Measurements from ENCODE around the gene MRI1.
A peak's percentile ranks its signal among the peaks of the same experiment; 100 is the strongest.
"Not testable (repeated sequence)": the region's sequence is repeated elsewhere in the genome, so short reads cannot be mapped to it uniquely, and the experiment has no call there.

MRI1 gene

DNA sequence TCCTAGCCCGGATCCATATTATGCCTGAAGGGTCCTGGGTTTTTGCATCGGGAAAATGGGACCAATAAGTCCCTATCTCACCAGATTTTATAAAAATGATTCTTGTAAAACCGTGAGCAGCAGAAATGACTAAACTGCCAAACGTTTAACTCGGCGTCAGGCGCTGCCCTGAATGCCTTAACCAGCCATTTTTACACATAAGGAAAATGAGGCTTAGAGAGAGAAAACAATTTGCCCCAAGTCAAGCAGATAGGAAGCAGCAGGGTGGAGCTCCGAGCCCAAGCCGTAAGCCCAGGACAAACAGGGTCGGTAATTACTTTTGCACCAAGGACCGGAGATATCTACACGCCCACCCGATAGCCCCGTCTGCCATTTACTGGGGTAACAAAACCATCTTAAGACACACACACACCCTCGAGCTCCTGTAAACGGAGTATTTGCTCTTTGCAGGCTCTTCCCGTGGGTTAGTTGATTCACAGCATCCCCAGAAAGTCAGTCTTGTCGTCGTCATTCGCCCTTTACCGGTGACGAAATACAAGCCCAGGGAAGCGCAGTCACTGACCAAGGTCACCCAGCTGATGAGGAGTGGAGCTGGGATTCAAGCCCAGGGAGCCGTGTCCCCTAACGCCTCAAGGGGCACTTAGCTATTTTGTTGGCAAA lies 16.0 kb upstream of the MRI1 start:
- intact Hi-C loops (cut with DNase I; ENCODE audit: low total_unique reads) = no loop called here
- H3K4me3 ChIP-seq = peak overlapping the region; percentile 83 to 95
- H3K27me3 ChIP-seq = no peaks in the 10 kb centered on the region
- H3K27ac ChIP-seq = peak overlapping the region; percentile 93 to 94
- TF ChIP-seq, protein P1, sequence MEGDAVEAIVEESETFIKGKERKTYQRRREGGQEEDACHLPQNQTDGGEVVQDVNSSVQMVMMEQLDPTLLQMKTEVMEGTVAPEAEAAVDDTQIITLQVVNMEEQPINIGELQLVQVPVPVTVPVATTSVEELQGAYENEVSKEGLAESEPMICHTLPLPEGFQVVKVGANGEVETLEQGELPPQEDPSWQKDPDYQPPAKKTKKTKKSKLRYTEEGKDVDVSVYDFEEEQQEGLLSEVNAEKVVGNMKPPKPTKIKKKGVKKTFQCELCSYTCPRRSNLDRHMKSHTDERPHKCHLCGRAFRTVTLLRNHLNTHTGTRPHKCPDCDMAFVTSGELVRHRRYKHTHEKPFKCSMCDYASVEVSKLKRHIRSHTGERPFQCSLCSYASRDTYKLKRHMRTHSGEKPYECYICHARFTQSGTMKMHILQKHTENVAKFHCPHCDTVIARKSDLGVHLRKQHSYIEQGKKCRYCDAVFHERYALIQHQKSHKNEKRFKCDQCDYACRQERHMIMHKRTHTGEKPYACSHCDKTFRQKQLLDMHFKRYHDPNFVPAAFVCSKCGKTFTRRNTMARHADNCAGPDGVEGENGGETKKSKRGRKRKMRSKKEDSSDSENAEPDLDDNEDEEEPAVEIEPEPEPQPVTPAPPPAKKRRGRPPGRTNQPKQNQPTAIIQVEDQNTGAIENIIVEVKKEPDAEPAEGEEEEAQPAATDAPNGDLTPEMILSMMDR (IDR thresholded peaks at IDR 0.05) = no peak
- DNase-seq = no peak
- peaks cover 17 to 26% (median 23%) of the 10 kb centered on the region in 3 donors for H3K36me3 ChIP-seq
- no peaks in the 10 kb centered on the region for H3K9me3 ChIP-seq
- peaks cover 0 to 23% (median 11%) of the 10 kb centered on the region in 4 donors for H3K4me1 ChIP-seq

DNA sequence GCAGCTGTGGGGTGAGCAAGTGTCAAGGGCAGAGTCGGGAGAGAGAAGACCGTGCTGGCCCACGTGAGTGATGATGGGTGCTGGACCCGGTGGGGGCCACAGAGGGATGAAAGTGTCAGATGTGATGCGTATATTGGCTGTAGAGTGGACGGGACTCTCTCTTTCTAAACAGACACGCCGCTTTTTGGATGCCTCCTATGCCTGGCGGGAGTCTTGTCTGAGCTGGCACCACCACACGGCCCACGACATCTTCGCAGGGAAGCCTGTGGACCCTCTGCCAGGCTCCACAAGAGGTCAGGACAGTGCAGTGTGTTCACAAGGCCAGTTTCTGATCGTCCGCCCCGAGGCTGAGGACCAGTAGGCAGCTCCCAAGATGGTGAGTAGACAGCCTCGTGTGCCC lies 12.9 kb upstream of the MRI1 start:
- TF ChIP-seq, protein P1 (IDR thresholded peaks at IDR 0.05) = no peak
- DNase-seq = no peak
- intact Hi-C loops (cut with DNase I; ENCODE audit: low total_unique reads) = no loop called here
- Histone ChIP-seq H3K9me3 (no peaks in the 10 kb centered on the region), H3K27me3 (no peaks in the 10 kb centered on the region), H3K27ac (no peak overlapping the region), H3K4me1 (peaks cover 0 to 23% (median 11%) of the 10 kb centered on the region in 4 donors), H3K36me3 (peaks cover 47 to 58% (median 55%) of the 10 kb centered on the region in 3 donors), H3K4me3 (no peak overlapping the region)

DNA sequence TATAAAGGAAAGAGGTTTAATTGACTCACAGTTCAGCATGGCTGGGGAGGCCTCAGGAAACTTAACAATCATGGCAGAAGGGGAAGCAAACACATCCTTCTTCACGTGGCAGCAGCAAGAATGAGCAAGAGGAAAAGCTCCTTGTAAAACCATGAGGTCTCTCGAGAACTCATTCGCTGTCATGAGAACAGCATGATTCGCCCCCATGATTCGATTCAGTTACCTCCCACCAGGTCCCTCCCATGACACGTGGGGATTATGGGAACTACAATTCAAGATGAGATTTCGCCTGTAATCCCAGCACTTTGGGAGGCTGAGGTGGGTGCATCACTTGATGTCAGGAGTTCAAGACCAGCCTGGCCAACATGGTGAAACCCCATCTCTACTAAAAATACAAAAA lies 10.7 kb upstream of the MRI1 start:
- DNase-seq; H3K27me3 ChIP-seq; H3K9me3 ChIP-seq; intact Hi-C loops (cut with DNase I; ENCODE audit: low total_unique reads); H3K4me3 ChIP-seq; H3K27ac ChIP-seq: not testable (repeated sequence)
- H3K4me1 ChIP-seq = peaks cover 0 to 18% (median 6%) of the 10 kb centered on the region in 4 donors
- peaks cover 69 to 80% (median 77%) of the 10 kb centered on the region in 3 donors for H3K36me3 ChIP-seq

DNA sequence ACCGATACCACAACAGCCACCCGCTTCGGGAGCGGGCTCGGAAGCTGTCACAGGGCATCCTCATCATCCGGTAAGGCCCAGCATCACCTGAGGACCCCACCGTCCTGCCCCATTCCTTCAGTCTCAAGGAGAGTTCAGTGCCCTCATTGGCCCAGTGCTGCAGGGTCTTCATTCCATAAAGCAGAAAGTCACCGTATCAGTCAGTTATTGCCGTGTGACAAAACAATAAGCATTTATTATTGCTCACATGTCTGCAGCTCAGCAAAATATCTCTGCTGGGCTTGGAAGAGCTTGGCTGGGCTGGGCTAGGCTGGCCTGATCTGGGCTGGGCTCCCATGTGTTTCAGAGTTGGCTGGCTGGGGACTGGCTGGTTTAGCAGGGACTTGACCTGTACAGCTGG lies 8.1 kb upstream of the MRI1 start:
- Histone ChIP-seq H3K4me3 (no peak overlapping the region), H3K27ac (no peak overlapping the region), H3K36me3 (peaks cover 94 to 100% (median 100%) of the 10 kb centered on the region in 3 donors), H3K9me3 (no peaks in the 10 kb centered on the region), H3K4me1 (no peaks in the 10 kb centered on the region), H3K27me3 (no peaks in the 10 kb centered on the region)
- intact Hi-C loops (cut with DNase I; ENCODE audit: low total_unique reads) = no loop called here
- TF ChIP-seq, protein P1 (IDR thresholded peaks at IDR 0.05) = no peak
- DNase-seq = no peak

DNA sequence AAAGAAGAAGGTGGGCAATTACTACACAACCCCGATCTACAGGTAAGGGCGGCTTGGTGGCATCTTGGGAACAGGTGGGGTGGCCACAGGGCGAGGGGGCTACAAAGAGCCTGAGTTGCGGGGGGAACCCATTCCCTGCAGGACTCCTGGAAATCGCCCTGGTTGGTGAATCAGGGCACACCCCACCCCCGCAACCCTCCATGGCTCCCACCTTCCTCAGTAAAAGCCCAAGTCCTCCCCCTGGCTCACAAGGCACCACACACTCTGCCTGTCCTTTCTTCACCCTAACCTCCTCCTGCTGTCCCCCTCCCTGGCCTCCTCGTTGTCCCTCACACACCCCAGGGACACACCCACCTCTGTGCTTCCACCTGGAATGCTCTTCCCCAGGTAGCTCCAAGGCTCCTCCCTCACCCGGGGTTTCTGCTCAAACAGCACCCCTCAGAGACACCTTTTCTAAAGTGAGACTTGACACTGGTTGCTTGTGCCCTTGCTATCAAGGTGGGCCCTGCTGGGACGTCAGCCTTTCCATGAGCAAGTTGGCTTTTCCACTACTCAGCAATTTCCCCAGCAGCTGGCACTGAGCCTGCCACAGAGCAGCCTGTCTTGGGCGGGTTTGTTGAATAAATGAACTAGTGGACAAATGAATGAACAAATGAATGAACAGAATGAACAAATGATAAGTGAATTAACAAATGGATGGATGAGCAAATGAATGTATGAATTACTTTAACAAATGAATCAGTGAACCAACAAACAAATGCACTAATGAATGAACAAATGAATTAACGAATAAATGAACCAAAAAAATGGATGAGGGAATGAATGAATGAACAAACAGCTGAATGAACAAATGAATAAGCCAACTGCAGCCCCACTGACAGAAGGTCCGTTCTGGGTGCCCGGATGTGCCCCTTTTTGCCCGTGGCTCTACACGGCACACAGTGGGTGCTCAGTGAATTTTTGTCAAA lies 6.2 kb upstream of the MRI1 start:
- Histone ChIP-seq H3K4me3 (no peak overlapping the region), H3K9me3 (no peaks in the 10 kb centered on the region), H3K4me1 (no peaks in the 10 kb centered on the region), H3K27ac (no peak overlapping the region), H3K27me3 (no peaks in the 10 kb centered on the region), H3K36me3 (peaks cover 95 to 100% (median 100%) of the 10 kb centered on the region in 3 donors)
- DNase-seq = no peak
- intact Hi-C loops (cut with DNase I; ENCODE audit: low total_unique reads) = no loop called here
- TF ChIP-seq, protein P1 (IDR thresholded peaks at IDR 0.05) = no peak

DNA sequence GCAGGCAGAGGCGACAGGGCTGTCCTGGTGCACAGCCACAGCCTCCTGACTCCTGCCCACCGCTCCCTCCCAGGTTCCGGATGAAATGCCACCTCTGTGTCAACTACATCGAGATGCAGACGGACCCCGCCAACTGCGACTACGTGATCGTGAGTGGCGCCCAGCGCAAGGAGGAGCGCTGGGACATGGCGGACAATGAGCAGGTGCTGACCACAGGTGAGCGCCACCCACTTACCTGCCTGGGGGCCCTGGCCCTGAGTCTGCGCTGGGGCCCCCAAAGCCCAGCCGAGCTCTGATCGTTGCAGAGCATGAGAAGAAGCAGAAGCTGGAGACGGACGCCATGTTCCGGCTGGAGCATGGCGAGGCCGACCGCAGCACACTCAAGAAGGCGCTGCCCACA lies 5.5 kb upstream of the MRI1 start:
- no peak for DNase-seq
- TF ChIP-seq, protein P1 (IDR thresholded peaks at IDR 0.05) = no peak
- Histone ChIP-seq H3K4me1 (peaks cover 0 to 4% (median 2%) of the 10 kb centered on the region in 4 donors), H3K4me3 (no peak overlapping the region), H3K9me3 (no peaks in the 10 kb centered on the region), H3K36me3 (peaks cover 90 to 98% (median 97%) of the 10 kb centered on the region in 3 donors), H3K27me3 (no peaks in the 10 kb centered on the region), H3K27ac (no peak overlapping the region)
- intact Hi-C loops (cut with DNase I; ENCODE audit: low total_unique reads) = no loop called here

All from tibial artery (tissue), 4 donors.